Neural crest cell (in vitro differentiated cells): ENCODE results near the gene INKA2. TPM values are rescaled to one million over a fixed set of nuclear protein-coding genes. Genes with fewer than 3 reads are reported as not detected.

Experiments
- DNase-seq: peaks from one replicate; pipeline ENCODE4 v3.0.0; 2021; ENCODE audit warnings: low read depth, mixed read lengths, low spot score
- H3K27ac Mint-ChIP-seq: one replicate; pipeline ENCODE4 v1.8.0; 2021; ENCODE audit warnings: mild to moderate bottlenecking, mixed read lengths; ENCODE audit not compliant: unreplicated experiment
- H3K27me3 Mint-ChIP-seq: 2 replicates; pipeline ENCODE4 v1.8.0; 2021; ENCODE audit warnings: low read depth, mild to moderate bottlenecking, mixed read lengths
- H3K36me3 Mint-ChIP-seq: 2 replicates; pipeline ENCODE4 v1.8.0; 2021; ENCODE audit warnings: low read depth, mild to moderate bottlenecking, mixed read lengths
- H3K4me1 Mint-ChIP-seq: 2 replicates; pipeline ENCODE4 v1.8.0; 2021; ENCODE audit warnings: mixed read lengths
- H3K4me3 Mint-ChIP-seq: one replicate; pipeline ENCODE4 v1.8.0; 2021; ENCODE audit warnings: mild to moderate bottlenecking, mixed read lengths
- H3K9me3 Mint-ChIP-seq: 2 replicates; pipeline ENCODE4 v1.8.0; 2021; ENCODE audit warnings: mixed read lengths
- CTCF ChIP-seq: fragments of 200-600 bp; sonication (generic); conservative IDR thresholded peaks from 2 replicates; pipeline ENCODE4 v1.5.0; 2021; ENCODE audit warnings: antibody characterized with exemption, mild to moderate bottlenecking
- total RNA-seq: library from RNA; stranded (reverse); gene quantifications from 2 replicates; pipeline ENCODE4 v1.2.1, GENCODE V29; 2021

The INKA2 gene
- total RNA-seq, 1 donor from 2014 or later, result 3.5 TPM

- TF ChIP-seq CTCF, result no peak
- no peak for DNase-seq
- Mint-ChIP-seq H3K4me1 (peaks cover 8% of the 10 kb centered on the region), H3K27ac (no peak overlapping the region), H3K36me3 (no peaks in the 10 kb centered on the region), H3K27me3 (peaks cover 2% of the 10 kb centered on the region), H3K4me3 (no peak overlapping the region), H3K9me3 (no peaks in the 10 kb centered on the region)
These were observed 18.8 kb downstream of the INKA2 start for GRCh38 chr1:111720274-111720976.

GRCh38 chr1:111719674-111720132 is 19.5 kb downstream of the INKA2 start:
- no peak for TF ChIP-seq CTCF
- no peak overlapping the region for H3K27ac Mint-ChIP-seq
- H3K9me3 Mint-ChIP-seq, result no peaks in the 10 kb centered on the region
- H3K4me1 Mint-ChIP-seq, result peaks cover under 1% of the 10 kb centered on the region
- H3K4me3 Mint-ChIP-seq, result no peak overlapping the region
- no peak for DNase-seq
- H3K27me3 Mint-ChIP-seq, result peaks cover 2% of the 10 kb centered on the region
- H3K36me3 Mint-ChIP-seq, result no peaks in the 10 kb centered on the region

GRCh38 chr1:111719135-111719534 is 20.1 kb downstream of the INKA2 start:
- Mint-ChIP-seq H3K27ac (no peak overlapping the region), H3K9me3 (no peaks in the 10 kb centered on the region), H3K27me3 (peaks cover 2% of the 10 kb centered on the region), H3K4me1 (no peaks in the 10 kb centered on the region), H3K4me3 (no peak overlapping the region), H3K36me3 (no peaks in the 10 kb centered on the region)
- no peak for DNase-seq
- TF ChIP-seq CTCF, result no peak

- DNase-seq, result no peak
- no peak for TF ChIP-seq CTCF
- H3K36me3 Mint-ChIP-seq, result no peaks in the 10 kb centered on the region
These were observed 21.7 kb downstream of the INKA2 start for GRCh38 chr1:111717450-111717849.

GRCh38 chr1:111716333-111716732 is 22.9 kb downstream of the INKA2 start:
- Mint-ChIP-seq H3K9me3 (no peaks in the 10 kb centered on the region), H3K27me3 (no peaks in the 10 kb centered on the region), H3K4me1 (no peaks in the 10 kb centered on the region), H3K4me3 (no peak overlapping the region), H3K27ac (no peak overlapping the region), H3K36me3 (no peaks in the 10 kb centered on the region)
- no peak for DNase-seq
- no peak for TF ChIP-seq CTCF

More at GRCh38 chr1:111717450-111717849, 21.7 kb downstream of the INKA2 start:
- H3K9me3 Mint-ChIP-seq, result no peaks in the 10 kb centered on the region
- no peaks in the 10 kb centered on the region for H3K27me3 Mint-ChIP-seq
- no peaks in the 10 kb centered on the region for H3K4me1 Mint-ChIP-seq
- no peak overlapping the region for H3K27ac Mint-ChIP-seq
- H3K4me3 Mint-ChIP-seq, result no peak overlapping the region
